Upper lobe of right lung (tissue), 1 donor: Measurements from ENCODE around the gene PRAC1. TPM values are rescaled to one million over a fixed set of nuclear protein-coding genes. Genes with fewer than 3 reads are reported as not detected.
A peak's percentile ranks its signal among the peaks of the same experiment; 100 is the strongest.

Experiments
- ATAC-seq: fragments of 200-7000 bp; cut with Tn5 transposase; one replicate; pipeline ENCODE4 v1.9.1; 2020; ENCODE audit warnings: mild to moderate bottlenecking, moderate library complexity
- DNase-seq: peaks from one replicate; pipeline ENCODE4 v3.0.0-alpha.2; 2020
- H3K27ac ChIP-seq: fragments of 200-600 bp; one replicate; pipeline ENCODE4 v1.8.0; 2022
- H3K27me3 ChIP-seq: fragments of 200-600 bp; one replicate; pipeline ENCODE4 v1.8.0; 2022; ENCODE audit warnings: mild to moderate bottlenecking
- H3K36me3 ChIP-seq: fragments of 200-600 bp; one replicate; pipeline ENCODE4 v1.8.0; 2022
- H3K4me1 ChIP-seq: fragments of 200-600 bp; one replicate; pipeline ENCODE4 v1.8.0; 2022
- H3K4me3 ChIP-seq: fragments of 200-600 bp; one replicate; pipeline ENCODE4 v1.8.0; 2022; ENCODE audit warnings: mild to moderate bottlenecking
- H3K9me3 ChIP-seq: fragments of 200-600 bp; one replicate; pipeline ENCODE4 v1.8.0; 2022
- CTCF ChIP-seq: fragments of 200-600 bp; IDR thresholded peaks from one replicate; pipeline ENCODE4 v1.8.0; 2022; ENCODE audit warnings: antibody characterized with exemption
- intact Hi-C: fragments of 100-400 bp; cut with DNase I; formaldehyde crosslinking; loops from one replicate; pipeline ENCODE4 v1.11.0; 2022
- total RNA-seq: library from RNA; stranded (reverse); fragmentation: NEBNext Ultra II Directional; extraction: Animal tissue kit (Norgen Biotek cat#: 25700); gene quantifications from one replicate; pipeline ENCODE4 v1.2.1, GENCODE V29; 2021
- donor health status: DM: no; HTN: yes; CAD: no; lungs with severe emphysema.

PRAC1 gene
- total RNA-seq, 1 donor from 2014 or later, result not detected

DNA sequence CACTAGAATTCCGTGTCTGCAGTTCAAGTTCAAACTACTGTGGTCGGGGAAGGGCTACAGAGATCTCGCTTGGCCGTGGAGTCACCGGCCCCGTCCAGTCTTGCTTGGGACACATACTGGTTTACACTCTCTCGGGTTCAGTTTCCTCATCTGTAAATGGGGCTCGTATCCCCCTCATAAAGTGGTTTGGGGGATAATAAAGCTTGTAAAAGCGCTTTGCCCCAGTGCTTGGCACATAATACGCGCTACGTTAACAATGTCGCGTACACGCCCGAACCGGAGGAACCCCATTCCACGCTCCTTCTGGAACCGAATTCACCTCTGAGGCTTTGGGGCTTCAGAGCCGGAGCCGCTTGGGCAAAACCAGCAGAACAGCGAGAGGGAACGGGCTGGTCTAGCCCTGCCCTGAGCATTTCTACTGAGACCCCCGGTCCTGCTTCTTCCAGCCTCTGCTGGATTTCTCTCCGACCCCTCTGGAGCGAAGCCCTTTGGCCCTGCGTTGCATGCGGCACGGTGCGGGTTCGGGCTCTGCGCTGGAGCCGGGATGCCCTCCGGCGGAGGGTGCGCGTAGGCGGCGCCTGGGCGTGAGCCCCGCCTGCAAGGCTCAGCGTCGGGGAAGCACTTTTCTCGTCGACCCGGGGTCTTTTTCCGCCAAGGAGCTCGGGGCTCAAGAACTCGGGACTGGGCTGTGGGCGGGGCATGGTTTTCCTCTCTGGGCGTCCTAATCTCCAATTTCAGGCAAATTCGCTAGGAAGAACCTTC lies 32.4 kb upstream of the PRAC1 start:
- H3K4me3 ChIP-seq, result no peak overlapping the region
- no peak for DNase-seq
- peaks cover 4% of the 10 kb centered on the region for H3K4me1 ChIP-seq
- H3K27me3 ChIP-seq, result peaks cover 95% of the 10 kb centered on the region
- TF ChIP-seq CTCF, result no peak
- H3K36me3 ChIP-seq, result no peaks in the 10 kb centered on the region
- ATAC-seq, result no peak
- H3K9me3 ChIP-seq, result no peaks in the 10 kb centered on the region
- intact Hi-C loops, result no loop called here
- no peak overlapping the region for H3K27ac ChIP-seq

DNA sequence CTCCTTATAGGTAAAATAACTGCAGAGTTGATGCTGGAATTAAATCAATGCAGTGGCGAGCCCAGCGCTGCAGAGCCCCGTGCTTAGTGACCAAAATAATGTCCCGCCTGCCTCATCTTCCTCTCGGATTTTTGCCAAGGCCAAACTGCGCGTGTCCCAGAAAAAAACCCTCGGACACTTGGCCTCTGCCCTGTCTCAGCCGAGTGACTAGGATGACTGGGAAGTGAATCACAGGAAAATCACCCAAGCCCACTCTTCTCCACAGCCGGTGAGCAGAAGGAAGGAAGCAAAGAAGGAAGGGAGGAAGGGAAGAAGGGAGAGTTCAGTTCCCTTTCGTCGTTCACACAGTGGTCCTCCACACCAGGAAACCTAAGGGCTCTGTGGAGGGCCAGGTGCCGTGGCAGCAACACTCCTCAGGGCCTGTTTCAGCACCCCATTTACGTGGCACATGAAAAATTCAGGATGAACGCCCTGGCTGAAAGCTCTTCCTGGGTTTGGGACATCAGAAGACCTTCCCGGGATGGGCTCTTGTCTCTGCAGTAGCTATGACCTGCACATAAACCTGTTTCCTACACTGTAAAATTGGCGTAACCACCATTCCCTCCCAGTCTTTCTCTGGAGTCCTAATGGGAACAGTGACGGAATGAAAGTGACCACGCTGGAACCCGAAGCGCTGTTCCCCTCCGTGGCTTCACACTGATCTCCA lies 31.6 kb upstream of the PRAC1 start:
- Histone ChIP-seq H3K27ac (no peak overlapping the region), H3K4me1 (peaks cover 4% of the 10 kb centered on the region), H3K9me3 (no peaks in the 10 kb centered on the region), H3K36me3 (no peaks in the 10 kb centered on the region), H3K4me3 (no peak overlapping the region), H3K27me3 (peaks cover 95% of the 10 kb centered on the region)
- no peak for TF ChIP-seq CTCF
- intact Hi-C loops, result no loop called here
- ATAC-seq (no peak), DNase-seq (no peak)

DNA sequence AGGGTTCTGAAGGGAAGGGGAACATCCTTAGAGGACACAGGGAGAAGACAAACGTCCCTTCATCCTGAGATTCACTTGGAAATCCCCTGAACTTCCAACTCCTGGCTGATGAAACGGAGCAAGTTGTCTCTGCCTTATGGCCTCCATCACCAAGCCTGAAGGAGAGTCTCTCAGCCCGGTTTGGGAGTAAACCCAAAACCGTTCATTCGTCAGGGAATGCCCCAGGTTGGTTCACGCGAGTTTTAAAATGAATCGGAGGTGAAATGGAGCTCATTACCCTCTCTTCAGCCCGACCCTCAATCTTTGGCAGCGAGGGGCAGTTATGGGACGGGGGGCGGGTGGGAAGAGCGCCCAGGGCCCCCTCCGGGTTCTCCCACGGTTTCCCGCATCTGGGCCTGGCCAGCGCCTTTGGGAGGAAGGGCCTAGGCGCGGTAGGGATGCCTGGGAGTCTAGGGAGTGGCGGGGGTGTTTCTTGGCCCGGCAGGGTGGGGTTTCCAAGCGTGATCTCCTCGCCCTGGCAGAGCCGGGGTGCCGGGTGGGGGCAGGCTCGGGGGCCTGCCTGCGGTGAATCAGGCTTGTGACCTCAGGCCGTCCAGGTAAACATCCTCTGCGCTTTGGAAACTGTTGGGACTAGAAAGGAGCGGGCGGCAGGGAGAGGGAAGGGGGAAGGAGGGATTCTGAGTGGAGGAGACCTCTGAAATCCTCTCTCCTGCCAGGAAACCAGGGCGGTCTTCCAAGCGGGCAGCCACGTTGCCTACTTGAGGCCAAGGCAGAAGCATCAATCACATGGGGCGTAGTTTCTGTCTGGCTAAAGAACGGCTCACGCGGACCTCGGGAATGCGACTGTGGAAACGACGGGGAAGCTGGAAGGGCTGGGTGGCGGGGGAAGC lies 30.3 kb upstream of the PRAC1 start:
- Histone ChIP-seq H3K36me3 (no peaks in the 10 kb centered on the region), H3K9me3 (no peaks in the 10 kb centered on the region), H3K4me3 (no peak overlapping the region), H3K27me3 (peaks cover 98% of the 10 kb centered on the region), H3K4me1 (peaks cover 4% of the 10 kb centered on the region), H3K27ac (no peak overlapping the region)
- intact Hi-C loops, result no loop called here
- TF ChIP-seq CTCF, result no peak
- ATAC-seq (no peak), DNase-seq (peak; percentile 39)

DNA sequence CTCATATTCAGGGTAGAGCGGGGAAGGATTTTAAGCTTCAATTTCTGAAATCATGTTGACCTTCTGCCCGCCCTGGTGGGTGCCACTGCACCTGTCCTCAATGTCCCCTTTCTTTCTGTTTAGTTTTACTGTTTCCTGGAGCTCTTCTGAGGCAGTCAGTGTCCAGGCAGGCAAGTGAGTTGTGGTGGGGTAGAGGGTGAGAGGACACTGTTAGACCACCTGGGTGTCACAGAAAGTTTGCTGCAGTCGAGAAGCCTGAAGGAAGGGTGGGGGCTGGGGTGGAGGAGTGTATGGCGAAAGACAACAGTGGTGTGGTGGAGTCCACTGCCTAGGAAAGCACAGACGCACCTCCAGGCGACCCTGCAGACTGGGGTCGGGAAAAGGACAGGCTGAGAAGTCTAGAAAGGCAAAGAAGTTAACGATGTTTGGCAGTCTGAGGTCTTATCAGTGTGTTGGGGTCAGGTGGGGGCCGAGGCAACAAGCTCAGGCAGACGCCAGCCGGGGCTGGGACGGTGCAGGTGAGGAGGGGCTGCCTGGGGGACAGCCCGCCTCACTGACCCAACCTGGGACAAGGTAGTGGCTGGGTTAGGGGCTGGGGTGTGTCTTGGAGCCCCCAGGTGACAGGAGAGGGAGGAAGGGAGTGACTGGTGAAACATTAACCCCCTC lies 29.5 kb upstream of the PRAC1 start:
- peaks cover 100% of the 10 kb centered on the region for H3K27me3 ChIP-seq

More for the DNA sequence above, 29.5 kb upstream of the PRAC1 start:
- intact Hi-C loops, result no loop called here
- Histone ChIP-seq H3K9me3 (no peaks in the 10 kb centered on the region), H3K4me1 (peaks cover 4% of the 10 kb centered on the region), H3K4me3 (no peak overlapping the region), H3K27ac (no peak overlapping the region), H3K36me3 (no peaks in the 10 kb centered on the region)
- TF ChIP-seq CTCF, result no peak
- DNase-seq (peak; percentile 52), ATAC-seq (no peak)
